ENCODE measurements around the gene LIN7A.

GRCh38 chr12:80868576-80868975, 69.2 kb downstream of the LIN7A start:
- no peak for TF ChIP-seq SPI1 (IDR thresholded peaks at IDR 0.05; ENCODE audit: low read depth, low read length)
- no peak for TF ChIP-seq POLR2AphosphoS5 (IDR thresholded peaks at IDR 0.05; ENCODE audit: low read depth, low read length)
- TF ChIP-seq POLR2A (IDR thresholded peaks at IDR 0.05; ENCODE audit: low read depth, low read length), result no peak
- no peak for TF ChIP-seq TAF1 (IDR thresholded peaks at IDR 0.05; ENCODE audit: low read depth, low read length)
- TF ChIP-seq POU2F2 (IDR thresholded peaks at IDR 0.05; ENCODE audit: low read depth, low read length), result no peak

Data from GM12891 (cell line).